K562 (cell line): ENCODE measurements around the gene ILKAP. TPM values are rescaled to one million over a fixed set of nuclear protein-coding genes. Genes with fewer than 3 reads are reported as not detected.

Source experiments
- CCAR2 ChIP-seq: fragments of 200-400 bp; formaldehyde crosslinking; IDR thresholded peaks from 2 replicates; pipeline ENCODE4 v1.6.1; 2017; ENCODE audit warnings: mild to moderate bottlenecking, low read depth, low read length
- JUN ChIP-seq, 2 experiments: sonication (generic) in 1 of 2; formaldehyde crosslinking in 1 of 2; IDR thresholded peaks; 2 replicates each; pipeline versions ENCODE4 v1.6.1 to v1.8.0; 2012 to 2022; ENCODE audit warnings: borderline replicate concordance in 2 of 2, mild to moderate bottlenecking in 2 of 2, improper control_type of control experiment in 1 of 2, low read depth in 1 of 2, low read length in 1 of 2, missing genetic modification reagents in 1 of 2
- KDM1A ChIP-seq, 2 experiments: fragments of 450-650 bp; IDR thresholded peaks; 2 replicates each; pipeline ENCODE4 v1.6.1; 2016; ENCODE audit warnings: mild to moderate bottlenecking in 2 of 2
- NBN ChIP-seq: fragments of 450-650 bp; IDR thresholded peaks from 2 replicates; pipeline ENCODE4 v1.6.1; 2016; ENCODE audit warnings: low read depth, mild to moderate bottlenecking
- NCOA6 ChIP-seq: fragments of 450-650 bp; IDR thresholded peaks from 2 replicates; pipeline ENCODE4 v1.6.1; 2017; ENCODE audit warnings: mild to moderate bottlenecking
- POLR2AphosphoS5 ChIP-seq: IDR thresholded peaks from 2 replicates; pipeline ENCODE4 v1.6.1; 2011; ENCODE audit warnings: mild to moderate bottlenecking, low read depth, low read length, moderate library complexity; ENCODE audit not compliant: control insufficient read depth, insufficient read depth
- SMAD4 ChIP-seq: fragments of 250-450 bp; sonication (Bioruptor Pico); conservative IDR thresholded peaks from 2 replicates; pipeline ENCODE4 v1.8.0; 2021; ENCODE audit warnings: inconsistent platforms, mild to moderate bottlenecking, moderate library complexity
- SRSF1 ChIP-seq: fragments of 200-400 bp; formaldehyde crosslinking; IDR thresholded peaks from 2 replicates; pipeline ENCODE4 v1.6.1; 2017; ENCODE audit warnings: mild to moderate bottlenecking, low read depth, low read length, moderate library complexity
- TGIF2 ChIP-seq: sonication (generic); formaldehyde crosslinking; IDR thresholded peaks from 2 replicates; pipeline ENCODE4 v1.8.1; 2022; ENCODE audit warnings: mild to moderate bottlenecking, missing genetic modification reagents, moderate library complexity
- TRIM28 ChIP-seq: fragments of 450-650 bp; IDR thresholded peaks from 2 replicates; pipeline ENCODE4 v1.6.1; 2017
- ZNF134 ChIP-seq: fragments of 250-450 bp; sonication (Bioruptor Pico); conservative IDR thresholded peaks from 2 replicates; pipeline ENCODE4 v1.4.0; 2020
- ZNF197 ChIP-seq: fragments of 200-800 bp; sonication (Bioruptor generic); IDR thresholded peaks from 2 replicates; pipeline ENCODE4 v1.6.1; 2016; ENCODE audit warnings: low read depth, missing genetic modification characterization, missing compliant biosample characterization
- ZNF274 ChIP-seq: IDR thresholded peaks from 2 replicates; pipeline ENCODE4 v1.6.1; 2011; ENCODE audit warnings: low read depth, mild to moderate bottlenecking, low read length, moderate library complexity, borderline replicate concordance
- ZNF717 ChIP-seq: fragments of 250-450 bp; sonication (Bioruptor Pico); IDR thresholded peaks from 2 replicates; pipeline ENCODE4 v1.5.0; 2021
- polyA plus RNA-seq, 8 experiments: library from polyadenylated mRNA; depleted of rRNA in 4 of 8; stranded (reverse) in 5 of 8; unstranded in 3 of 8; fragments of >200 nt; fragmentation: Nextera tagmentation in 2 of 8; fragmentation: Illumina TruSeq in 1 of 8; extraction: Ambion mirVana in 2 of 8; extraction: Trizol in 1 of 8; gene quantifications; 2 replicates each; pipeline versions ENCODE4 v1.2.1 to v1.2.3, GENCODE V29; 2011 to 2014; ENCODE audit warnings: inconsistent platforms in 1 of 8, missing spikeins in 1 of 8
- total RNA-seq, 7 experiments: library from RNA; depleted of rRNA in 6 of 7; stranded (reverse); fragments of >200 nt in 6 of 7; fragmentation: Illumina TruSeq in 2 of 7; extraction: Trizol in 2 of 7; gene quantifications; 2 replicates each; pipeline versions ENCODE4 v1.2.1 to v1.2.3, GENCODE V29; 2011 to 2021; ENCODE audit warnings: low replicate concordance in 1 of 7
- TF ChIP-seq, protein P1 (sequence below), 2 experiments: fragments of 450-650 bp; formaldehyde crosslinking in 1 of 2; IDR thresholded peaks; 2 replicates each; pipeline versions ENCODE4 v1.4.0 to v1.6.1; 2014 to 2020; ENCODE audit warnings: mild to moderate bottlenecking in 2 of 2, borderline replicate concordance in 1 of 2, low read depth in 1 of 2
- TF ChIP-seq, protein P2 (sequence below): sonication (generic); formaldehyde crosslinking; IDR thresholded peaks from 2 replicates; pipeline ENCODE4 v1.9.0; 2022; ENCODE audit warnings: mild to moderate bottlenecking, missing genetic modification reagents
- TF ChIP-seq, protein P3 (sequence below): fragments of 250-450 bp; sonication (Bioruptor Pico); IDR thresholded peaks from 2 replicates; pipeline ENCODE4 v1.8.0; 2021; ENCODE audit warnings: borderline replicate concordance, mild to moderate bottlenecking, moderate library complexity; ENCODE audit not compliant: poor library complexity, severe bottlenecking

Gene ILKAP
- total and polyA plus RNA-seq, 9 of the 15 experiments (the other 6 are each of a cell fraction or from before 2014, with no cell fraction given) = 3.1 to 43.9 (median 20.7) TPM

DNA sequence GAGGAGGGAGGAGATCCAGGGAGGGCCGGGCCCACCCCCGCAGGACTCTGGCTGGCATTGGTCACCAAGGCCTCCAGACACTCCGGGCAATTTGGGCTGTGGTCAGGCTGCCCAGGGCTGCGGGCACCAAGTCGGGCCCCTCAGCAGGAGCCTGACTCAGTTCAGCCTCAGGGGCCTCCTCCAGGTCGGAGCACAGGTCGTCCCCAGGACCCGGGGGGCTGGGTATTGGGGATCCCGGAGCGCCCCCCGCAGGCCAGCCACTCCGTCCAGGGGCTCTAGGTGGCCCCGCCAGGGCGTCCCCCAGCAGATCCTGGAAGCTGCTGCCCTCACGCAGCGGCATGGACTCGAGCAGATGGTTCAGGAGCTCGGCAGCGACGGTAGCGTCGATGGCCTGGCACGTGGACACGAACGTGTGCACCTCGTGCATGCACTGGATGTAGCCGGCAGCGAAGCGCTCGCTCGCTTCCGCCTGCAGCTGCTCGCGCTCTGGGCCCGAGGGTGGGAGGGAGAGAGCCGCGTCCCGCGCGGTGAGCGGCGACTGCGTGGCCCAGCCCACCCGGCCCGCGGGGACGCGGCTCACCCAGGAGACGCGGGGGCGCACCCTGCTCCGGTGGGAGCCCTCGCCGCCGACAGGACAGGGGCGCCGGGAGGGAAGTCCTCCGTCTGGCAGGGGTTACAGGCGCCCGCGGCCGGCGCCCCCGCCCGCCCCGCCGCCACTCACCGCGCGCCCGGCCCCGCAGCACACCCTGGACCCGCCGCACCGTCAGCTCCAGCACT lies 35.5 kb upstream of the ILKAP start (continued):
- TF ChIP-seq, protein P1, sequence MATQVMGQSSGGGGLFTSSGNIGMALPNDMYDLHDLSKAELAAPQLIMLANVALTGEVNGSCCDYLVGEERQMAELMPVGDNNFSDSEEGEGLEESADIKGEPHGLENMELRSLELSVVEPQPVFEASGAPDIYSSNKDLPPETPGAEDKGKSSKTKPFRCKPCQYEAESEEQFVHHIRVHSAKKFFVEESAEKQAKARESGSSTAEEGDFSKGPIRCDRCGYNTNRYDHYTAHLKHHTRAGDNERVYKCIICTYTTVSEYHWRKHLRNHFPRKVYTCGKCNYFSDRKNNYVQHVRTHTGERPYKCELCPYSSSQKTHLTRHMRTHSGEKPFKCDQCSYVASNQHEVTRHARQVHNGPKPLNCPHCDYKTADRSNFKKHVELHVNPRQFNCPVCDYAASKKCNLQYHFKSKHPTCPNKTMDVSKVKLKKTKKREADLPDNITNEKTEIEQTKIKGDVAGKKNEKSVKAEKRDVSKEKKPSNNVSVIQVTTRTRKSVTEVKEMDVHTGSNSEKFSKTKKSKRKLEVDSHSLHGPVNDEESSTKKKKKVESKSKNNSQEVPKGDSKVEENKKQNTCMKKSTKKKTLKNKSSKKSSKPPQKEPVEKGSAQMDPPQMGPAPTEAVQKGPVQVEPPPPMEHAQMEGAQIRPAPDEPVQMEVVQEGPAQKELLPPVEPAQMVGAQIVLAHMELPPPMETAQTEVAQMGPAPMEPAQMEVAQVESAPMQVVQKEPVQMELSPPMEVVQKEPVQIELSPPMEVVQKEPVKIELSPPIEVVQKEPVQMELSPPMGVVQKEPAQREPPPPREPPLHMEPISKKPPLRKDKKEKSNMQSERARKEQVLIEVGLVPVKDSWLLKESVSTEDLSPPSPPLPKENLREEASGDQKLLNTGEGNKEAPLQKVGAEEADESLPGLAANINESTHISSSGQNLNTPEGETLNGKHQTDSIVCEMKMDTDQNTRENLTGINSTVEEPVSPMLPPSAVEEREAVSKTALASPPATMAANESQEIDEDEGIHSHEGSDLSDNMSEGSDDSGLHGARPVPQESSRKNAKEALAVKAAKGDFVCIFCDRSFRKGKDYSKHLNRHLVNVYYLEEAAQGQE (IDR thresholded peaks at IDR 0.05; ENCODE audit: borderline replicate concordance) = peak; percentile 69
- TF ChIP-seq, protein P1 (CRISPR knock-in tag; IDR thresholded peaks at IDR 0.05; ENCODE audit: low read depth) = no peak
- TF ChIP-seq, protein P2, sequence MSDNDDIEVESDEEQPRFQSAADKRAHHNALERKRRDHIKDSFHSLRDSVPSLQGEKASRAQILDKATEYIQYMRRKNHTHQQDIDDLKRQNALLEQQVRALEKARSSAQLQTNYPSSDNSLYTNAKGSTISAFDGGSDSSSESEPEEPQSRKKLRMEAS (CRISPR knock-in tag) = peak; percentile 99
- TF ChIP-seq SRSF1 (no peak), NCOA6 (no peak), CCAR2 (no peak), KDM1A (IDR thresholded peaks at IDR 0.05) (no peak), ZNF134 (CRISPR knock-in tag) (no peak), ZNF717 (no peak), SMAD4 (CRISPR knock-in tag) (peak; percentile 85), NBN (no peak), ZNF197 (CRISPR knock-in tag) (no peak), TGIF2 (CRISPR knock-in tag) (no peak), POLR2AphosphoS5 (no peak), JUN (IDR thresholded peaks at IDR 0.05; ENCODE audit: borderline replicate concordance, low read depth, low read length) (no peak; the same call in 1 of the 2 replicates), JUN (CRISPR knock-in tag; IDR thresholded peaks at IDR 0.05; ENCODE audit: borderline replicate concordance) (peak; percentile 96), ZNF274 (no peak), TRIM28 (no peak)
- TF ChIP-seq, protein P3, sequence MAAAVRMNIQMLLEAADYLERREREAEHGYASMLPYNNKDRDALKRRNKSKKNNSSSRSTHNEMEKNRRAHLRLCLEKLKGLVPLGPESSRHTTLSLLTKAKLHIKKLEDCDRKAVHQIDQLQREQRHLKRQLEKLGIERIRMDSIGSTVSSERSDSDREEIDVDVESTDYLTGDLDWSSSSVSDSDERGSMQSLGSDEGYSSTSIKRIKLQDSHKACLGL (CRISPR knock-in tag) = no peak
